Fibroblast of pulmonary artery (primary cell): Measurements from ENCODE around the gene NEDD4L.

Experiments
- DNase-seq: peaks from one replicate; pipeline ENCODE4 v3.0.0-alpha.2; 2010; ENCODE audit warnings: low read depth
- H3K4me3 ChIP-seq: replicated peaks from 2 replicates; pipeline ENCODE4 v1.5.1; 2011; ENCODE audit warnings: low read depth, mild to moderate bottlenecking, control low read depth, low read length, moderate library complexity
- TF ChIP-seq, protein P1 (sequence below): IDR thresholded peaks from 2 replicates; pipeline ENCODE4 v1.5.1; 2011; ENCODE audit warnings: mild to moderate bottlenecking, control low read depth, low read length, inconsistent platforms; ENCODE audit errors: missing control alignments

NEDD4L gene

DNA sequence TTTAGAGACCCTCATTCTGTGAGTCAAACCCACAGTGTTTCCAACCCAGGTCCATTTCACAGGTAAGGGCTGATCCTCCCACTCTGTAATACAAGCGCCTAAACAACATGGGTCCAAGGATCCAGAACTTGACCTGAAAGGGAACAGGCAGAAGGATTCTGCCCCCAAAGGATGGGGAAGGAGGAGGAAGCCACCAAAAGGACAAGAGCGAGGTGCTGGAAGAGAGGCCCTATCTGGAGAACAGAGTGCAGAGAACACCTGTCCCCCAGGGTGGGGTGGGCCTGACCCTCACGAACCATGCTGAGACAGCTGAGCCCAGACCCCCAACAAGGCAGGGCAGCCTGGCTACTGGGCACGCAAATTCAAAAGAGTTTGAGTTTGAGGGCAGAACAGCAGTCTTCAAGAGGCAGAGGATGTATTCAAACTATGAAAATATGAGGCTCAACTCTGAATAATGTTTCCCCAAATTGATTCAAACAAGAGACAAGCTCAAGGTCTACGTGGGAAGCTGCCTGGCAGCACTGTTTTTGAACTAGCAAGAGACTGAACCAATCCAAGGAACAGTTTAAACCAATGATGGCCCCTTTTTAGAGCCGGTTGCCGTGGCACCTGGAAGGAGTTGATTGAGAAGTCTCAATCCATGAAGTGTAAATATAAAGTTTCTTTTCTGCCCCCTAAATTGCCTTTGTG lies 372.1 kb downstream of the NEDD4L start:
- no peak overlapping the region for H3K4me3 ChIP-seq
- TF ChIP-seq, protein P1, sequence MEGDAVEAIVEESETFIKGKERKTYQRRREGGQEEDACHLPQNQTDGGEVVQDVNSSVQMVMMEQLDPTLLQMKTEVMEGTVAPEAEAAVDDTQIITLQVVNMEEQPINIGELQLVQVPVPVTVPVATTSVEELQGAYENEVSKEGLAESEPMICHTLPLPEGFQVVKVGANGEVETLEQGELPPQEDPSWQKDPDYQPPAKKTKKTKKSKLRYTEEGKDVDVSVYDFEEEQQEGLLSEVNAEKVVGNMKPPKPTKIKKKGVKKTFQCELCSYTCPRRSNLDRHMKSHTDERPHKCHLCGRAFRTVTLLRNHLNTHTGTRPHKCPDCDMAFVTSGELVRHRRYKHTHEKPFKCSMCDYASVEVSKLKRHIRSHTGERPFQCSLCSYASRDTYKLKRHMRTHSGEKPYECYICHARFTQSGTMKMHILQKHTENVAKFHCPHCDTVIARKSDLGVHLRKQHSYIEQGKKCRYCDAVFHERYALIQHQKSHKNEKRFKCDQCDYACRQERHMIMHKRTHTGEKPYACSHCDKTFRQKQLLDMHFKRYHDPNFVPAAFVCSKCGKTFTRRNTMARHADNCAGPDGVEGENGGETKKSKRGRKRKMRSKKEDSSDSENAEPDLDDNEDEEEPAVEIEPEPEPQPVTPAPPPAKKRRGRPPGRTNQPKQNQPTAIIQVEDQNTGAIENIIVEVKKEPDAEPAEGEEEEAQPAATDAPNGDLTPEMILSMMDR, result no peak
- DNase-seq, result no peak

DNA sequence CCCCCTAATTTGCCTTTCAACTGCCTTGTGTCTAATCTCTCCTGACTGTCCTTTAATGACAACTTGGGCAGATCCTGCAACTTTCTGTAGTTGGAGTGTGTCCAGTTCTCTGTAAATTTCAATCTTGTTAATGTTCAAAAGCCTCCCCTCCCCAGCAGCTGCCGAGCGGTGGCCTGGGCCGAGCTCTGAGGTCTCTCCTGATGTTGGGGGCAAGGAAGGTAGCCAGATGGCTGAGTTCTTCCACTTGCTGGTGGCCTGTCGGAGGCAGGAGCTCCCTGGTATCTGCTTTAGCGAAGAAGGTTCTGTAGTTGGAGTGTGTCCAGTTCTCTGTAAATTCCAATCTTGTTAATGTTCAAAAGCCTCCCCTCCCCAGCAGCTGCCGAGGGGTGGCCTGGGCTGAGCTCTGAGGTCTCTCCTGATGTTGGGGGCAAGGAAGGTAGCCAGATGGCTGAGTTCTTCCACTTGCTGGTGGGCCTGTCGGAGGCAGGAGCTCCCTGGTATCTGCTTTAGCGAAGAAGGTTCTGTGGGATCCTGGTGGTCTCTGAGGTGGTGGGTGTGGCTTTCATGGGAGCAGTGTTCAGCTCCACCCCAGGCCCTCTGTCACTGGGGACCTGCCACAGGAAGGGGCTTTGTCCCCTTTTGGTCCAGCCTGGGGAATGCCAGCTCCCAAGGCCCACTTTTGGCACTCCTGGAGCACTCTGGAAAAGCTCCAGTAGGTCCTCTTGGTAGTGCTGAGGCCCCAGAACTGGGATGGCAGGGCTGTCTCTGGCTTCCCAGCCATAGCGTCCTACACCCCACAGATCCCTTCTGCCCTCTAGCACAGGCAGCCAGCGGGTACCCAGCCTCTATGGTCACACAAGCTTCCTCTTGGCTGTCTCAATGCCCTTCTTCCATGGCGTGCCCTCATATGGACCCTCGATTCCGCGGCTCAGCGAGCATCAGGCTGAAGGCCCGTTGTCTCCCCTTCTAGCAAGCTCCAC lies 373.0 kb downstream of the NEDD4L start:
- TF ChIP-seq, protein P1, result no peak
- peak; percentile 72 for DNase-seq

DNA sequence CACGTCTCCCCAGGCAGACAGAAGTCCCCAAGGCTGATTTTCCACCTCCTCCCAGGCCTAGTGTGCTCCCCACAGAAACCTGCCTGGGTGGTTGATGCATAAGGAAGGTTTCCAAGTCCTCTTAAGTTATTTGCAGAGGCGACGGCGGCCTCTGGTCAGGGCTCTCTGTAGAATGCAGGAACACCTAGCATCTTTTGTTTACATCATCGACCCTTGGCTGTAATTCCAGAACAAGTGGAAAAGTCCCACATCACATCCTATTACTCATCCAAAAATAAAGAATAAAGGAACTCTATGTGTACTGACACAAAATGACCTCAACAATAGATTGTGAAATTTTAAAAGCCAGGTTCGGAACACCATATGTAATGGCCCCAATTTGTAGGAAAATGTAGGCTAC lies 373.7 kb downstream of the NEDD4L start:
- H3K4me3 ChIP-seq, result no peak overlapping the region
- TF ChIP-seq, protein P1, result no peak
- DNase-seq, result peak; percentile 90

More for the DNA sequence above, 373.0 kb downstream of the NEDD4L start:
- H3K4me3 ChIP-seq, result no peak overlapping the region

DNA sequence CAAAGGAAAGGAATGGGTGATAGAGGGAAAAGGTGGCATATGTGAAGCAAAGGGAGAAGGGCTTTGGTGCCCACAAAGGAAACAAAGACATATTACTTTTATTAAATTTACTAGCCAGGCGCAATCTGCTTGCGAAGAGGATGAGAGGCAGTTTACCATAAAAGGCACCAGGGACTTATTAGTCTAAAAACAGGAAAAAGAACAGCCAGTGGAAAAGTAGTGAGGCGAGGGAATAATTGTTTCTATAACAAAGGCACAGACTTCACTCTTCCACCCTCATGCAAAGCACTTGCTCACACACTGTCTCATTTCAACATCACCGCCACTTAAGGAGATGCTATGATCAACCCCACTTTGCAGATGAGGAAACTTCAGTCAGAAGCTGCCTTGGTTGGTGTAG lies 374.3 kb downstream of the NEDD4L start:
- no peak for DNase-seq
- H3K4me3 ChIP-seq, result no peak overlapping the region
- TF ChIP-seq, protein P1, result no peak

DNA sequence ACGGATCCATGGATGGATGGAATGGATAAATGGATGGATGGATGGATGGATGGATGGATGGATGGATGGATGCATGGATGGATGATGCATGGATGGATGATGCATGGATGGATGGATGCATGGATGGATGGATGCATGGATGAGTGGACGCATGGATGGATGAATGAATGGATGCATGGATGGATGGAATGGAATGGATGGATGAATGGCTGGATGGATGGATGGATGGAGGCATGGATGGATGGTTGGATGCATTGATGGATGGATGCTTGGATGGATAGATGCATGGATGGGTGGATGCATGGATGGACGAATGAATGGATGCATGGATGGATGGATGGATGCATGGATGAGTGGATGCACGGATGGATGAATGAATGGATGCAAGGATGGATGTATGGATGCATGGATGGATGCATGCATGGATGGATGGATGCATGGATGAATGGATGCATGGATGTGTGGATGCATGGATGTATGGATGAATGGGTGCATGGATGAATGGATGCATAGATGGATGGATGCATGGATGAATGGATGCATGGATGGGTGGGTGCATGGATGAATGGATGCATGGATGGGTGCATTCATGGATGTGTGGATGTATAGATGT lies 375.7 kb downstream of the NEDD4L start:
- no peak for DNase-seq
- no peak overlapping the region for H3K4me3 ChIP-seq
- TF ChIP-seq, protein P1, result no peak

DNA sequence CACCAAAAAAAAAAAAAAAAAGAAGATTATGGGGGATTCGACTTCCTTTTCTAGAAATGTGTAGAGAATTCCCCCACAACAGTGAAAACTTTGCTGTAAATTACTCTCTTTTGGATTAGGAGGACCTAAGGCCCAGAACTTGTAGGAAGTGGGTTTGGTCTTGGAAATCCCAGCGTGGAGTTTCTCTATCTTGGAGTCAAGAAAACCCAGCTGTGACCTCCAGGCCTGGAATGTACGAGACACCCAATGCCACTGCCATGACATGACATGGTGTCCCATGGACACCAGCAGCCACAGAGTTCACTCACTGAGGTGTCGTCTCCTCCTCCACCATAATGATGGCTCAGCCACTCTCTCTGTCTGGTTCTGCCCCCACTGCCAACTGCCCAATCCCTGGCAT lies 382.6 kb downstream of the NEDD4L start:
- DNase-seq, result no peak
- no peak overlapping the region for H3K4me3 ChIP-seq
- TF ChIP-seq, protein P1, result no peak
